IMR-90 (cell line): Measurements from ENCODE around the gene CACNA2D4. TPM values are rescaled to one million over a fixed set of nuclear protein-coding genes. Genes with fewer than 3 reads are reported as not detected.

ENCODE experiments used
- ATAC-seq: fragments of 200-7000 bp; cut with Tn5 transposase; 2 replicates; pipeline ENCODE4 v1.9.1; 2020; ENCODE audit warnings: low read depth, mild to moderate bottlenecking, moderate library complexity
- BruUV-seq: library from RNA; stranded (reverse); fragments of 400-500 nt; replicated peaks from 2 replicates; lab custom pipeline; 2021; lab: Mats Ljungman, UMichigan
- CTCF ChIA-PET: fragments of 300-600 bp; formaldehyde crosslinking; extraction: SDS; loops from one replicate; lab custom pipeline; 2021; ENCODE audit warnings: antibody characterized with exemption; lab: Yijun Ruan, JAX
- POLR2A ChIA-PET: fragments of 300-600 bp; sonication (Branson Sonifier 250); formaldehyde crosslinking; loops from one replicate; lab custom pipeline; 2022; ENCODE audit warnings: antibody characterized with exemption; ENCODE audit not compliant: unreplicated experiment; lab: Charles Lee
- DNase-seq: peaks from one replicate; pipeline ENCODE4 v3.0.0; 2013
- H2AFZ ChIP-seq: replicated peaks from 2 replicates; pipeline ENCODE3; 2013; ENCODE audit warnings: low read length, mild to moderate bottlenecking; ENCODE audit not compliant: poor library complexity
- H2AK5ac ChIP-seq: 2 replicates; pipeline ENCODE4 v1.6.1; 2013; ENCODE audit warnings: low read depth, low read length, inconsistent platforms
- H2AK9ac ChIP-seq: replicated peaks from 2 replicates; pipeline ENCODE3; 2013; ENCODE audit warnings: mild to moderate bottlenecking, low read depth, low read length, moderate library complexity; ENCODE audit not compliant: poor library complexity
- H2BK120ac ChIP-seq: 2 replicates; pipeline ENCODE4 v1.6.1; 2013; ENCODE audit warnings: low read depth, low read length, inconsistent platforms
- H2BK15ac ChIP-seq: 3 replicates; pipeline ENCODE4 v1.6.1; 2013; ENCODE audit warnings: low read depth, low read length, inconsistent platforms
- H2BK20ac ChIP-seq: 2 replicates; pipeline ENCODE4 v1.6.1; 2013; ENCODE audit warnings: low read depth, mild to moderate bottlenecking, inconsistent platforms, low read length, moderate library complexity
- H2BK5ac ChIP-seq: 2 replicates; pipeline ENCODE4 v1.6.1; 2013; ENCODE audit warnings: mild to moderate bottlenecking, low read depth, low read length, inconsistent platforms; ENCODE audit not compliant: poor library complexity, severe bottlenecking
- H3K14ac ChIP-seq: replicated peaks from 2 replicates; pipeline ENCODE4 v1.6.1; 2013; ENCODE audit warnings: low read depth, low read length, inconsistent platforms
- H3K18ac ChIP-seq: 2 replicates; pipeline ENCODE4 v1.6.1; 2013; ENCODE audit warnings: low read depth, low read length, control low read depth
- H3K23ac ChIP-seq: 2 replicates; pipeline ENCODE4 v1.6.1; 2013; ENCODE audit warnings: low read depth, low read length, inconsistent platforms
- H3K27ac ChIP-seq: 2 replicates; pipeline ENCODE4 v1.5.1; 2013; ENCODE audit warnings: mild to moderate bottlenecking, control low read depth, low read length; ENCODE audit not compliant: insufficient read depth
- H3K27me3 ChIP-seq: 2 replicates; pipeline ENCODE4 v1.6.1; 2013; ENCODE audit warnings: low read length; ENCODE audit not compliant: control insufficient read depth, insufficient read depth
- H3K36me3 ChIP-seq: 2 replicates; pipeline ENCODE4 v1.6.1; 2013; ENCODE audit warnings: low read length, mixed read lengths; ENCODE audit not compliant: control insufficient read depth, insufficient read depth
- H3K4ac ChIP-seq: 2 replicates; pipeline ENCODE4 v1.6.1; 2013; ENCODE audit warnings: low read depth, low read length, inconsistent platforms
- H3K4me1 ChIP-seq: 2 replicates; pipeline ENCODE4 v1.6.1; 2013; ENCODE audit warnings: low read length, mixed read lengths; ENCODE audit not compliant: control insufficient read depth, insufficient read depth
- H3K4me2 ChIP-seq: 2 replicates; pipeline ENCODE4 v1.6.1; 2013; ENCODE audit warnings: low read depth, mild to moderate bottlenecking, control low read depth, low read length, moderate library complexity
- H3K4me3 ChIP-seq: 2 replicates; pipeline ENCODE4 v1.5.1; 2013; ENCODE audit warnings: low read depth, mild to moderate bottlenecking, control low read depth, low read length, moderate library complexity; ENCODE audit not compliant: insufficient read depth
- H3K56ac ChIP-seq: 2 replicates; pipeline ENCODE4 v1.6.1; 2013; ENCODE audit warnings: low read length, inconsistent platforms; ENCODE audit not compliant: insufficient read depth; ENCODE audit errors: extremely low read depth
- H3K79me1 ChIP-seq, 2 experiments: 2 replicates each; pipeline ENCODE4 v1.6.1; 2013; ENCODE audit warnings: low read length in 2 of 2, inconsistent platforms in 1 of 2, low read depth in 1 of 2
- H3K9ac ChIP-seq: 2 replicates; pipeline ENCODE4 v1.6.1; 2013; ENCODE audit warnings: low read depth, low read length, control low read depth
- H3K9me1 ChIP-seq: 2 replicates; pipeline ENCODE4 v1.6.1; 2013; ENCODE audit warnings: low read length, inconsistent platforms; ENCODE audit not compliant: insufficient read depth
- H3K9me3 ChIP-seq: 2 replicates; pipeline ENCODE4 v1.6.1; 2013; ENCODE audit warnings: low read length; ENCODE audit not compliant: control insufficient read depth, insufficient read depth
- H4K20me1 ChIP-seq: 2 replicates; pipeline ENCODE4 v1.6.1; 2013; ENCODE audit warnings: low read length, inconsistent platforms; ENCODE audit not compliant: insufficient read depth
- H4K5ac ChIP-seq: 2 replicates; pipeline ENCODE4 v1.6.1; 2013; ENCODE audit warnings: mild to moderate bottlenecking, low read depth, low read length, control low read depth
- H4K8ac ChIP-seq, 2 experiments: 2 replicates each; pipeline ENCODE4 v1.6.1; 2013; ENCODE audit warnings: low read depth in 2 of 2, low read length in 2 of 2, control low read depth in 1 of 2, inconsistent platforms in 1 of 2
- H4K91ac ChIP-seq: 2 replicates; pipeline ENCODE4 v1.6.1; 2013; ENCODE audit warnings: low read depth, low read length, inconsistent platforms; ENCODE audit not compliant: insufficient read depth
- BHLHE40 ChIP-seq: fragments of 150-350 bp; IDR thresholded peaks from 2 replicates; pipeline ENCODE4 v1.6.1; 2016; ENCODE audit warnings: mild to moderate bottlenecking, low read depth, low read length
- CEBPB ChIP-seq: IDR thresholded peaks from 2 replicates; pipeline ENCODE4 v1.6.1; 2012; ENCODE audit warnings: low read depth, low read length, improper control_type of control experiment
- CHD1 ChIP-seq: IDR thresholded peaks from 2 replicates; pipeline ENCODE4 v1.6.1; 2012; ENCODE audit warnings: low read depth, low read length, improper control_type of control experiment
- CTCF ChIP-seq: conservative IDR thresholded peaks from 2 replicates; pipeline ENCODE4 v1.5.1; 2012; ENCODE audit warnings: mild to moderate bottlenecking, low read depth, low read length, improper control_type of control experiment
- ELK1 ChIP-seq: fragments of 150-350 bp; IDR thresholded peaks from 2 replicates; pipeline ENCODE4 v1.6.1; 2016; ENCODE audit warnings: low read depth, mild to moderate bottlenecking, low read length, moderate library complexity, borderline replicate concordance
- FOS ChIP-seq: fragments of 150-350 bp; IDR thresholded peaks from 2 replicates; pipeline ENCODE4 v1.6.1; 2016; ENCODE audit warnings: low read depth, low read length
- MAFK ChIP-seq: IDR thresholded peaks from 2 replicates; pipeline ENCODE4 v1.6.1; 2012; ENCODE audit warnings: low read depth, low read length, improper control_type of control experiment
- MAZ ChIP-seq: IDR thresholded peaks from 2 replicates; pipeline ENCODE4 v1.6.1; 2012; ENCODE audit warnings: low read depth, mild to moderate bottlenecking, low read length, improper control_type of control experiment, moderate library complexity, borderline replicate concordance
- MXI1 ChIP-seq: IDR thresholded peaks from 2 replicates; pipeline ENCODE4 v1.6.1; 2012; ENCODE audit warnings: low read depth, mild to moderate bottlenecking, low read length, moderate library complexity, borderline replicate concordance
- NFE2L2 ChIP-seq: fragments of 150-350 bp; IDR thresholded peaks from 2 replicates; pipeline ENCODE4 v1.6.1; 2016; ENCODE audit warnings: low read depth, mild to moderate bottlenecking, low read length
- POLR2A ChIP-seq: IDR thresholded peaks from 2 replicates; pipeline ENCODE4 v1.6.1; 2012; ENCODE audit warnings: mild to moderate bottlenecking, low read depth, low read length
- RAD21 ChIP-seq: IDR thresholded peaks from 2 replicates; pipeline ENCODE4 v1.6.1; 2012; ENCODE audit warnings: low read length, improper control_type of control experiment
- RCOR1 ChIP-seq: IDR thresholded peaks from 2 replicates; pipeline ENCODE4 v1.6.1; 2012; ENCODE audit warnings: mild to moderate bottlenecking, low read length, improper control_type of control experiment; ENCODE audit not compliant: insufficient replicate concordance
- RFX5 ChIP-seq: IDR thresholded peaks from 2 replicates; pipeline ENCODE4 v1.8.0; 2012; ENCODE audit warnings: low read depth, mild to moderate bottlenecking, low read length, moderate library complexity
- SMC3 ChIP-seq: fragments of 150-350 bp; IDR thresholded peaks from 2 replicates; pipeline ENCODE4 v1.6.1; 2016; ENCODE audit warnings: low read depth, mild to moderate bottlenecking, antibody characterized with exemption, low read length, moderate library complexity
- USF2 ChIP-seq: fragments of 150-350 bp; IDR thresholded peaks from 2 replicates; pipeline ENCODE4 v1.6.1; 2017; ENCODE audit warnings: mild to moderate bottlenecking, antibody characterized with exemption, low read length, low read depth
- WGBS, 2 experiments: methylation state at CpG; one replicate each; pipeline versions ENCODE4 v1.1.5 to v1.1.7; 2013; ENCODE audit warnings: missing lambda C conversion rate in 2 of 2; ENCODE audit not compliant: insufficient read length in 1 of 2; ENCODE audit errors: extremely low coverage in 2 of 2; 5-methylcytosine and 5-hydroxymethylcytosine counted together
- dilution Hi-C: fragments of 300-500 bp; cut with HindIII; formaldehyde crosslinking; loops from one replicate; pipeline ENCODE4 v1.14.3; 2018; ENCODE audit warnings: low sequenced_read_pairs; ENCODE audit not compliant: unreplicated experiment
- in situ Hi-C: fragments of 300-500 bp; cut with MboI; formaldehyde crosslinking; loops from 3 replicates; pipeline ENCODE4 v1.14.3; 2019; ENCODE audit warnings: low sequenced_read_pairs, inconsistent platforms, mixed read lengths
- intact Hi-C: fragments of 100-400 bp; cut with micrococcal nuclease; formaldehyde crosslinking; loops from 2 replicates; pipeline ENCODE4 v1.10.0; 2022
- polyA plus RNA-seq, 3 experiments: library from polyadenylated mRNA; depleted of rRNA; stranded (reverse); fragments of >200 nt; gene quantifications; 2 replicates each; pipeline ENCODE4 v1.2.3, GENCODE V29; 2012; ENCODE audit warnings: low replicate concordance in 1 of 3
- total RNA-seq: library from RNA; depleted of rRNA; stranded (reverse); fragments of >200 nt; gene quantifications from 2 replicates; pipeline ENCODE4 v1.2.3, GENCODE V29; 2012

Gene CACNA2D4
- total and polyA plus RNA-seq, 2 of the 4 experiments (the other 2 are of a cell fraction): 0.18 to 0.22 TPM

- H2AK9ac ChIP-seq: no peak overlapping the region
- H3K27ac ChIP-seq: no peak overlapping the region
- no peak overlapping the region for H3K56ac ChIP-seq
- ATAC-seq: no peak
- no peak overlapping the region for H3K18ac ChIP-seq
- H4K91ac ChIP-seq: no peak overlapping the region
- H3K9me3 ChIP-seq: no peaks in the 10 kb centered on the region
- no peaks in the 10 kb centered on the region for H3K36me3 ChIP-seq
- no peak overlapping the region for H4K5ac ChIP-seq
- in situ Hi-C loops (no loop called here), intact Hi-C loops (no loop called here), dilution Hi-C loops (no loop called here)
- H3K79me1 ChIP-seq: no peaks in the 10 kb centered on the region
- H3K4ac ChIP-seq: no peak overlapping the region
- H3K27me3 ChIP-seq: peaks cover 79% of the 10 kb centered on the region
- H2BK5ac ChIP-seq: no peak overlapping the region
- no peak overlapping the region for H3K14ac ChIP-seq
- ChIA-PET CTCF (no interaction called here), POLR2A (no interaction called here)
- H2BK20ac ChIP-seq: no peak overlapping the region
- 62% methylated on average over 2 of the region's 14 CpGs; no CpG with 5 or more reads in 1 of the 2 experiments for WGBS, 2 experiments
- H4K20me1 ChIP-seq: no peaks in the 10 kb centered on the region; the same call in 1 of the 2 replicates
- H2BK120ac ChIP-seq: no peak overlapping the region
- H2AK5ac ChIP-seq: no peak overlapping the region
- no peak overlapping the region for H2AFZ ChIP-seq
- no peak overlapping the region for H2BK15ac ChIP-seq
- no peak overlapping the region for H3K9ac ChIP-seq
- no peak for TF ChIP-seq RCOR1
- no peak for TF ChIP-seq CEBPB
- TF ChIP-seq SMC3: no peak
- TF ChIP-seq CTCF: no peak
- TF ChIP-seq RAD21: no peak
- no peak for TF ChIP-seq CHD1
- no peak for TF ChIP-seq MXI1
- TF ChIP-seq USF2: no peak
- no peak for TF ChIP-seq BHLHE40
- no peak for TF ChIP-seq MAFK
- TF ChIP-seq ELK1: no peak
- TF ChIP-seq POLR2A: no peak
- no peak for TF ChIP-seq NFE2L2
- no peak for TF ChIP-seq RFX5
- TF ChIP-seq FOS: no peak
- TF ChIP-seq MAZ: no peak
- H3K4me2 ChIP-seq: no peak overlapping the region
- H3K9me1 ChIP-seq: no peaks in the 10 kb centered on the region
- H3K4me3 ChIP-seq: no peak overlapping the region
- H3K4me1 ChIP-seq: no peaks in the 10 kb centered on the region
- no peak for DNase-seq
- no peak overlapping the region for H4K8ac ChIP-seq
- BruUV-seq: no TSS peak
- H3K23ac ChIP-seq: no peak overlapping the region
Observed at GRCh38 chr12:1825382-1826102, 92.9 kb downstream of the CACNA2D4 start.
